ENCODE data around the gene RHOBTB3. TPM values are rescaled to one million over a fixed set of nuclear protein-coding genes. Genes with fewer than 3 reads are reported as not detected.
A peak's percentile ranks its signal among the peaks of the same experiment; 100 is the strongest.

Gene RHOBTB3
- total RNA-seq, 2 donors from 2014 or later = 432 to 444 TPM

DNA sequence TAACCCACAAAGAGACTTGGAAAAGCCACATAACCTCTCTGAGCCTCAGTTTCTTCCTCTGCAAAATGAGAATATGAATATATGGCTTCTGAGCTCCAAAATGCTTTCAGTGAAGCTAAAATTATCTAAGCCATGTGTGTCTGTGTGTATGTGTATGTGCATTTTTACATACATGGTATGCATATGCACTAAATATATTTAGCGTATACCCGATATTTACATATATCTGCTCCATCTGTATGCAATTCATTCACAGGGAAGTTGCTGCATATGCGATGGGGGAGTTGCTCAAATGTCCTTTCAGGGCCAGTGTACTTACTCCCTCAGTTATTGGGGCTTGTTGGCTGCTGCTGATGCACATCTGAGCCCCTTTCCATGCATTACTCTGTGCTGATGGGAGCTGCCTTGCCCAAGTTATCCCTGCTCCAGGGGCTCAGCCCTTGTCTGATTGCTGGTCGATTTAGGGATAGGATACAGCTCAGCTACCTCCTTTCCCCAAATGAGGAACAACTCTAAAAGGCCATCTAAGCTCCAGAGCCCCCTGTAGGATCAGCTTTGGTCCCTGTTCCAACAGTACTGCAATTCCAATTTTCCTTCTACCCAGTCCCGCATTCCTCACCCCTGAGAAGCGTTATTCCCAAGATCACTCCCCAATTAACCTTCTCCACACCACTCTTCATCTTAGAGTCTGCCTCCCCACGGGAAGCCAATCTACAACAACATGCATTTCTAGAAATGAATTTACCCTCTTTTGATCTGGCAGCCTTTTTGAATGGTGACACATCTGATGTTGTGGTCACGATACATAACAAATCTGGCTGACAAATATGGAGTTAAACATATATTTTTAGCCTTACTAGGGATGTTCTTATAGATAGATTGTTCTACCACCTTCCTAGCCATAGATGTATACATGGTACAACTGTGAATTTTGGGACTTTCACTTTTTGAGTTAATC is 15.9 kb downstream of the RHOBTB3 start:
- peaks cover 19% of the 10 kb centered on the region for H3K4me1 Mint-ChIP-seq
- TF ChIP-seq, protein P1, sequence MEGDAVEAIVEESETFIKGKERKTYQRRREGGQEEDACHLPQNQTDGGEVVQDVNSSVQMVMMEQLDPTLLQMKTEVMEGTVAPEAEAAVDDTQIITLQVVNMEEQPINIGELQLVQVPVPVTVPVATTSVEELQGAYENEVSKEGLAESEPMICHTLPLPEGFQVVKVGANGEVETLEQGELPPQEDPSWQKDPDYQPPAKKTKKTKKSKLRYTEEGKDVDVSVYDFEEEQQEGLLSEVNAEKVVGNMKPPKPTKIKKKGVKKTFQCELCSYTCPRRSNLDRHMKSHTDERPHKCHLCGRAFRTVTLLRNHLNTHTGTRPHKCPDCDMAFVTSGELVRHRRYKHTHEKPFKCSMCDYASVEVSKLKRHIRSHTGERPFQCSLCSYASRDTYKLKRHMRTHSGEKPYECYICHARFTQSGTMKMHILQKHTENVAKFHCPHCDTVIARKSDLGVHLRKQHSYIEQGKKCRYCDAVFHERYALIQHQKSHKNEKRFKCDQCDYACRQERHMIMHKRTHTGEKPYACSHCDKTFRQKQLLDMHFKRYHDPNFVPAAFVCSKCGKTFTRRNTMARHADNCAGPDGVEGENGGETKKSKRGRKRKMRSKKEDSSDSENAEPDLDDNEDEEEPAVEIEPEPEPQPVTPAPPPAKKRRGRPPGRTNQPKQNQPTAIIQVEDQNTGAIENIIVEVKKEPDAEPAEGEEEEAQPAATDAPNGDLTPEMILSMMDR (conservative IDR thresholded peaks at IDR 0.05) = no peak
- Histone ChIP-seq H3K27me3 (ENCODE audit: control insufficient read depth, insufficient read depth, low read length, poor library complexity, severe bottlenecking) (no peaks in the 10 kb centered on the region), H3K9me3 (ENCODE audit: control insufficient read depth, low read length) (no peaks in the 10 kb centered on the region), H3K4me1 (ENCODE audit: control insufficient read depth, insufficient read depth, low read length) (peaks cover 1% of the 10 kb centered on the region), H3K9ac (ENCODE audit: extremely low read depth, low read length, poor library complexity, severe bottlenecking) (no peak overlapping the region), H3K36me3 (ENCODE audit: control insufficient read depth, insufficient read depth, low read length) (peaks cover 93% of the 10 kb centered on the region), H3K4me3 (ENCODE audit: low read length) (peak overlapping the region; percentile 66), H3K27ac (ENCODE audit: low read depth, low read length) (no peak overlapping the region)
- H3K9me3 Mint-ChIP-seq = no peaks in the 10 kb centered on the region
- H3K27ac Mint-ChIP-seq = peak overlapping the region; percentile 29
- peaks cover 80% of the 10 kb centered on the region for H3K36me3 Mint-ChIP-seq (ENCODE audit: low read depth)
- DNase-seq = no peak
- H3K27me3 Mint-ChIP-seq (ENCODE audit: insufficient read depth) = no peaks in the 10 kb centered on the region
- no peak overlapping the region for H3K4me3 Mint-ChIP-seq
- 93 to 95% methylated on average over 2 to 8 of the region's 8 CpGs for WGBS, 2 experiments (ENCODE audit: insufficient coverage in 1 of 2, insufficient read length in 1 of 2)

DNA sequence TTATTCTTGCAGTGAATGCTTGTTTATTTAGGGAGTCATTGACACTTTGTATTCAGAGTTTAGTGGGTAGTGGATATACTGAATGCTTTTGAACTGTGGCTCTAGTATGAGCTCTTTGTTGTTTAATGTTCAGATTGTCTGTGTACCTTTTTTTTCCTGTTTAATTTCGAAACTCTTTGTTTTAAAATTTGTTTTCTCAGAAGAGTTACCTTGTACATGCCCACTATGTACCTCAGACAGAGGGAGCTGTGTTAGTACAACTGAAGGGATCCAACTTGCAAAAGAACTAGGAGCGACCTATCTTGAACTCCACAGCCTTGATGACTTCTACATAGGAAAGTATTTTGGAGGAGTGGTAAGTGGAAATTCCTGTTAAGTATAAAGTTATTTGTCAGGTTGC is 17.0 kb downstream of the RHOBTB3 start:
- peaks cover 83% of the 10 kb centered on the region for H3K36me3 Mint-ChIP-seq (ENCODE audit: low read depth)
- H3K4me1 Mint-ChIP-seq = peaks cover 15% of the 10 kb centered on the region
- 68% methylated on average over 2 of the region's 2 CpGs; no CpG with 5 or more reads in 1 of the 2 experiments for WGBS, 2 experiments (ENCODE audit: insufficient coverage in 1 of 2, insufficient read length in 1 of 2)
- no peak for DNase-seq
- no peak overlapping the region for H3K27ac Mint-ChIP-seq
- Histone ChIP-seq H3K4me1 (ENCODE audit: control insufficient read depth, insufficient read depth, low read length) (no peaks in the 10 kb centered on the region), H3K27ac (ENCODE audit: low read depth, low read length) (no peak overlapping the region), H3K9me3 (ENCODE audit: control insufficient read depth, low read length) (no peaks in the 10 kb centered on the region), H3K9ac (ENCODE audit: extremely low read depth, low read length, poor library complexity, severe bottlenecking) (no peak overlapping the region), H3K27me3 (ENCODE audit: control insufficient read depth, insufficient read depth, low read length, poor library complexity, severe bottlenecking) (no peaks in the 10 kb centered on the region), H3K36me3 (ENCODE audit: control insufficient read depth, insufficient read depth, low read length) (peaks cover 95% of the 10 kb centered on the region), H3K4me3 (ENCODE audit: low read length) (peak overlapping the region; percentile 37)
- TF ChIP-seq, protein P1 (conservative IDR thresholded peaks at IDR 0.05) = no peak
- no peaks in the 10 kb centered on the region for H3K27me3 Mint-ChIP-seq (ENCODE audit: insufficient read depth)
- H3K9me3 Mint-ChIP-seq = no peaks in the 10 kb centered on the region
- H3K4me3 Mint-ChIP-seq = no peak overlapping the region

DNA sequence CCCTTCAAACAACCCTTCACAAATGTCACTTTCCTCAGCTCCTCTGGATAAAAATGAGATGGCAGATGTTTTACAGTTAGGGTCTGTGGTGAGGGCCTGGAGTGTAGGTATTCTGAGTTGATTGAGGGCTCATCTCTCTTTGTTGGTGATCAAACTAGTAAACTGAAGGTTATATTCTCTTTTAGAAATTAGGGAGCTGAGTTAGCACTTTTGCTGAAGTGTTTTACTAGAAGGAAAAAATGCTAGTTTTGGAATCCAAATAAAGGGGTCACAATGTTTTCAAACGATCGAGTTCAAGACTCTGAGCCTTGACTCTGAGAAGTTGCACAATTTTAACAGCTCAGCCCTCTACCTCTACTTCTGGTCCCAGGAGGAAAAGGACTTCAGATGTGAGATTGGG is 23.4 kb downstream of the RHOBTB3 start:
- H3K27me3 ChIP-seq (ENCODE audit: control insufficient read depth, insufficient read depth, low read length, poor library complexity, severe bottlenecking) = no peaks in the 10 kb centered on the region
- peaks cover 23% of the 10 kb centered on the region for H3K4me1 Mint-ChIP-seq
- no peaks in the 10 kb centered on the region for H3K27me3 Mint-ChIP-seq (ENCODE audit: insufficient read depth)
- no peak overlapping the region for H3K9ac ChIP-seq (ENCODE audit: extremely low read depth, low read length, poor library complexity, severe bottlenecking)
- H3K9me3 Mint-ChIP-seq = no peaks in the 10 kb centered on the region
- H3K27ac ChIP-seq (ENCODE audit: low read depth, low read length) = no peak overlapping the region
- TF ChIP-seq, protein P1 (conservative IDR thresholded peaks at IDR 0.05) = no peak
- peak overlapping the region; percentile 42 for H3K27ac Mint-ChIP-seq
- no peak overlapping the region for H3K4me3 Mint-ChIP-seq
- no peaks in the 10 kb centered on the region for H3K4me1 ChIP-seq (ENCODE audit: control insufficient read depth, insufficient read depth, low read length)
- DNase-seq = no peak
- H3K9me3 ChIP-seq (ENCODE audit: control insufficient read depth, low read length) = no peaks in the 10 kb centered on the region
- 98 to 100% methylated on average over 2 of the region's 2 CpGs for WGBS, 2 experiments (ENCODE audit: insufficient coverage in 1 of 2, insufficient read length in 1 of 2)
- H3K4me3 ChIP-seq (ENCODE audit: low read length) = no peak overlapping the region
- peaks cover 85% of the 10 kb centered on the region for H3K36me3 Mint-ChIP-seq (ENCODE audit: low read depth)
- peaks cover 99% of the 10 kb centered on the region for H3K36me3 ChIP-seq (ENCODE audit: control insufficient read depth, insufficient read depth, low read length)

Measured in endodermal cell (in vitro differentiated cells).